ENCODE results near the gene EYA2.

The EYA2 gene

GRCh38 chr20:47115694-47116093, 221.1 kb downstream of the EYA2 start:
- DNase-seq, result no peak

DNA sequence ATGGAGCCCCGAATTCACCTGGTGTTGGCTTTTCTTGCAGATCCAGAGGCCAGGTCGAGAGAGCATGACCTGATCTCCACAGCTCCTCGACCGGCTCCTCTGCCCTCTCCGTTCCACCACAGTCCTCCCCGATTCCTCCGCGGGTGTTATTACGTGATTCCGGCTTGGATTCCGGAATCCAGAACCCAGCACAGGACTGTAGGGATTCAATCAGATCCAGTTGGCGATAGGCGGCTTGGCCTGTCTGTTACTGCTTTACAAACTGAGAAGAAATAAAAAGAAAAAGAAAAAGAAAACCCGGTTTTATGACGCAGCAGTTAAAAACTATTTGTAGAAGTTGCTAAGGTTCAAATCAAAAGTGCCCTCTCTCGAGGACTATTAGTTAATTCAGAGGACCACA, 222.7 kb downstream of the EYA2 start:
- no peak for DNase-seq

DNA sequence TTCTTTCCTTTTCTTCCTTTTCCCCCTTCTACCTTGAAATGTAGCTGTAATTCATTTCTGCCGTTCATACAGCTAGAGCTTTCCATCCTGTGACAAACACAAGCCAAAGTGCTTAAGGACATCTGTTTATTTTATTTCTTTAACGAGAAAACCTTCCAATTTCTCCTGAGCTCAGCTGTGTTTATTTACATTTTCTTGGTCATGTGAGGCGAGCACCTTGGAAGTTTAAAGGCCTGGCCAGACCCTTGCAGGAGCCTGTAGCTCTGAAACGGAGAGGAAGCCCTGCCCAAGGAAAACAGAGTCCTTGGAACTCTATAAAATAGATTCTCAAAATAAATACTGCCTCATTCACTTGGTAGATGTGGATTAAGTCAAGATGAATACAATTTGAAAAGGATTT, 223.1 kb downstream of the EYA2 start:
- peak in 1 of 4 experiments; percentile 28 for DNase-seq

GRCh38 chr20:47118206-47118605, 223.6 kb downstream of the EYA2 start:
- peak; percentile 60 to 74 (median 66) for DNase-seq

- DNase-seq, result peak; percentile 79 to 96 (median 90)
These were observed 224.0 kb downstream of the EYA2 start for GRCh38 chr20:47118641-47119040.

DNA sequence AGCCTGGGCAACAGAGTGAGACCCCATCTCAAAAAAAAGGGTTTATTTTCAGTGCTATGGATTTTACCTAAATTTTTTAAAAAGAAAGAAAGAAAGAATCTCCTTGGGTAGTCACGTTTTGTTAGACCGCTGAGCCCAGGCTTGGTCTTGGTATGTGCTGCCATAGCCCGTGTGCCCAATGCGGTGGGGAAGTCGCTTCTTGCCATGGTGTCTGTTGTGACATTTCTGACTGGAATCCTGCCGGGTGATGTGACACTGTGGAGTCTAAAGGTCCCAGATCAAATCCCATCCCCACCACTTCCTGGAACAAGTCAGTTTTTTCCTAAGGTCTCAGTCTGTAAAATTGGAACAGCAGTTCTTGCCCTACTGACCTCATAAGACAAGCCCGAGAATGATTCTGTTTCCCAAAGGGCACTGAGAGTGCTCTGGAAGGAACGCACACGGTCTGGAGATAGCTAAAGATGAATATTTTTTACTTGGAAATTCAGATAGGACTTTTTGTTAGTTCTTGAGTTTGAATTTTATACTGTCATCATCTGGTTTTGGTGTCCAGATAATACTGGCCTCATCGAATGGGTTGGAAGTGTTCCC, 225.8 kb downstream of the EYA2 start:
- no peak for DNase-seq

DNA sequence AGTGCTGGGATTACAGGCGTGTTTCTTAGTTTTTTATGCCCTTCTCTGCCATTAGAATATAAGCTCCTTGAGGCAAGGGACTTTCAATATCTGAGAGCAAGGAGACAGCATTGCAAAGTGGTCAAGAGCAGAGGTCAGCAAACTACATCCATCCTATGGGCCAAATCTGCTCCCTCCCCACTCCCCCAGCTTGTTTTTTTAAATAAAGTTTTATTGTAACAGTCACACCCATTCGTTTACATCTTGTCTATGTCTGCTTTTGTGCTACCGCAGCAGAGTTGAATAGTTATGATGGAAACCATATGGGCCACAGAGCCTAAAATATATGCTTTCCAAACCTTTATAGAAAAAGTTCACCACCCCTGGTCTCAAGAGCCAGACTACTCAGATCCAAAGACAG, 227.9 kb downstream of the EYA2 start:
- no peak for DNase-seq

- peak; percentile 81 to 94 (median 87) for DNase-seq
These were observed 229.6 kb downstream of the EYA2 start for GRCh38 chr20:47124181-47124717.

GRCh38 chr20:47125508-47125757, 230.8 kb downstream of the EYA2 start:
- DNase-seq, result no peak

- no peak for DNase-seq
These were observed 231.3 kb downstream of the EYA2 start for GRCh38 chr20:47125758-47126591.

- no peak for DNase-seq
These were observed 232.1 kb downstream of the EYA2 start for GRCh38 chr20:47126709-47127108.

- DNase-seq, result no peak
These were observed 232.9 kb downstream of the EYA2 start for GRCh38 chr20:47127546-47127945.

- DNase-seq, result no peak
These were observed 233.4 kb downstream of the EYA2 start for GRCh38 chr20:47127999-47128398.

- DNase-seq, result no peak
These were observed 234.7 kb downstream of the EYA2 start for GRCh38 chr20:47129306-47129705.

GRCh38 chr20:47133809-47134456, 239.3 kb downstream of the EYA2 start:
- peak in 3 of 4 experiments; percentile 8 to 49 (median 41) for DNase-seq

DNA sequence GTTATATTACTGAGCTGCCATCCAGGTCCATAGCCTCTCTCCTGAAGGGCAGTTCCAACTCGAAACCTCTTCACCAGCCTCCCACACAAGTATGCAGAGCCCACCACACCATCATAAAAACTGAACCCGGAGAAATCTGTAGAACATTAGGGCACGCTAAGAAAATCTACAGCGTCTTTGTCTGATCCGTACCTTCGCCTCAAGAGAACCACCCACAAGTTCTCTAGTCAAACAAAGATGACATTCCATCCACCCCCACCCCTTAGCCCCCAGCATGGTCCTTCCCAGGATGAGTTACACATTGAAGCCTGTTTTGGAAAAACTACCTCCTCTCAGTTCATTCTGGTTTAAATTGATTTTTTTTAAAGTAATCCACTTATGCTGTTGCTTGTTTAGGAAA, 242.1 kb downstream of the EYA2 start:
- no peak for DNase-seq

GRCh38 chr20:47137231-47137870, 242.7 kb downstream of the EYA2 start:
- no peak for DNase-seq

GRCh38 chr20:47139934-47140535, 245.4 kb downstream of the EYA2 start:
- DNase-seq, result no peak

DNA sequence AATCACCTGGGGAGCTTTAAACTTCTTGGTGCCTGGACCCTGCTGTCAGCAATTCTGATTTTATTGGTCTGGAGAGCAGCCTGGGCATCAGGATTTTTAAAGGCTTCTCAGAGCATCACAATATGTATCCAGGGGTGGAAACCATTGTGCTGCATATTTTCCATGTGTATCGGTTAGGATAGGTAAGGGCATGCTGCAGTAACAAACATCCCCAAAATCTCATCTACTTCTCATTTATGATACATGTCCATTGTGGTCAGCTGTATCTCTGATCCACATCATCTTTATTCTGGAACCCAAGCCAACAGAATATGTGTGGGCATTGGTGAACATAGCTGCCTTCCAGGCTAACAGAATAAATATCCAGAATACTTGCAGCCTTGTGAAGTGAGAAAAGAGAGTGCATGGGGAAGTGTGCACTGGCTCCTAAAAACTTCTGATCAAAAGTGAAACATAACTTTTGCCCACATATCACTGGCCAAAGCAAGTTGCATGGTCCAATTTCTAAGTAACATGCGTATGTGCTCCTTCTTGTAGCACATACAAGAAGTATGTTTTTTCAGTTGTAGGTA, 246.8 kb downstream of the EYA2 start:
- no peak for DNase-seq

DNA sequence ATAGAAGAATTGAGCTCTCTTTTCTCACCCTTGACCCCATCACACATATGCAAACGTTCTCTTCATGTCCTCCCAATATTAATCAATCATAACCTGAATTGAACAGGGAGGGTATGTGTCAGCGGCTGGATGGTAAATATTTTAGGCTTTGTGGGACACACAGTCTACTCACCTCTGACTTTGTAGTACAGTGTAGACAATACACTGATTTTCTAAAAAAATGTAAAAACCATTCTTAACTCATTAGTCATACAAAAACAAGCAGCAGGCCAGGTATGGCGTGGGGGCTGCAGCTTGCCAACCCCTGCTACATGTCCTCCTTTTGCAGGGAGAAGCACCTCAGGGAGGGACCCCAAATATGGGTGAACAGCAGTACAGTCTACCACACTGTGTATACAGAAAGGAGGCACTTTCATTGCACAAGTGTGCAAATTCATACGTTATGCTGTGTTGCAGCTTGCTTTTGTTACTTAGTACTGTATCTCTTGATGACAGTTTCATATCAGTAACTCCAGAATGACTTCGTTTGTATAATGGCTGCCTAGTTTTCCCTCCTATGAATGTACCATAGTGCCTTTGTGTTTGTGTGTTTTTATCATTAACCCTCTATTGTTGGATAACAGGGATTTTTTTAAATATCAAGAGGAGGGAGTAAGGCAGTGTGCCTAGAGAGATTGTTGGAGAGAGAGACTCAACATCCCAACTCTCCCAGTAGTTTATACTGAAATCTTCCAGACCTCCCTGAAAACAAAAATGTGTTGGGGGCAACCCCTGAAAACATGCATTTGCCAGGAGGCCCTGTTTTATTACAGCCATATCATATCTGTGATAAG, 247.5 kb downstream of the EYA2 start:
- no peak for DNase-seq

GRCh38 chr20:47142774-47143170, 248.1 kb downstream of the EYA2 start:
- DNase-seq, result no peak

- DNase-seq, result peak; percentile 61 to 92 (median 84)
These were observed 249.0 kb downstream of the EYA2 start for GRCh38 chr20:47143657-47144056.

Data from suppressor macrophage (primary cell).